Measurements from ENCODE around the gene TGM6. TPM values are rescaled to one million over a fixed set of nuclear protein-coding genes. Genes with fewer than 3 reads are reported as not detected.
A peak's percentile ranks its signal among the peaks of the same experiment; 100 is the strongest.

TGM6 gene
- polyA plus RNA-seq, 3 donors: not detected

GRCh38 chr20:2350606-2351005 is 30.1 kb upstream of the TGM6 start:
- intact Hi-C loops (cut with micrococcal nuclease): no loop called here
- TF ChIP-seq CTCF (IDR thresholded peaks at IDR 0.05): no peak
- H3K36me3 Mint-ChIP-seq: no peaks in the 10 kb centered on the region

GRCh38 chr20:2353231-2353630 is 27.5 kb upstream of the TGM6 start:
- H3K4me3 Mint-ChIP-seq: peak overlapping the region in 1 of 2 donors; percentile 47
- intact Hi-C loops (cut with micrococcal nuclease): no loop called here

More at GRCh38 chr20:2350606-2351005, 30.1 kb upstream of the TGM6 start:
- DNase-seq: no peak
- 94% methylated on average over 4 of the region's 5 CpGs for WGBS (ENCODE audit: insufficient coverage)
- Histone ChIP-seq H3K36me3 (replicated peaks in 1 of 2; ENCODE audit: control insufficient read depth in 1 of 2, insufficient read depth in 2 of 2, low read length in 2 of 2) (no peaks in the 10 kb centered on the region), H3K27ac (ENCODE audit: low read depth in 1 of 2, low read length in 2 of 2) (no peak overlapping the region), H4K20me1 (ENCODE audit: insufficient read depth, low read length) (no peaks in the 10 kb centered on the region), H3K27me3 (ENCODE audit: control insufficient read depth in 2 of 2, insufficient read depth in 2 of 2, low read length in 2 of 2) (peaks cover 13 to 25% of the 10 kb centered on the region in 2 donors), H2AFZ (ENCODE audit: insufficient read depth, low read depth, low read length, poor library complexity, severe bottlenecking) (no peak overlapping the region), H3K4me1 (ENCODE audit: control insufficient read depth in 1 of 2, insufficient read depth in 2 of 2, low read length in 2 of 2) (peaks cover 0 to 9% of the 10 kb centered on the region in 2 donors), H3K9me3 (replicated peaks in 1 of 2; ENCODE audit: control insufficient read depth in 1 of 2, insufficient read depth in 1 of 2, low read length in 2 of 2) (no peaks in the 10 kb centered on the region), H3K79me2 (ENCODE audit: insufficient read depth, low read length) (no peaks in the 10 kb centered on the region), H3K4me2 (replicated peaks; ENCODE audit: extremely low read depth, low read length, poor library complexity, severe bottlenecking) (no peak overlapping the region), H3K9ac (ENCODE audit: insufficient read depth, low read length, poor library complexity, severe bottlenecking) (no peak overlapping the region), H3K4me3 (replicated peaks in 1 of 3; ENCODE audit: low read depth in 2 of 3, low read length in 3 of 3) (no peak overlapping the region)
- H3K27me3 Mint-ChIP-seq (ENCODE audit: low read depth in 3 of 3): peaks cover 31 to 50% (median 39%) of the 10 kb centered on the region in 3 donors
- no peak overlapping the region for H3K4me3 Mint-ChIP-seq
- H3K4me1 Mint-ChIP-seq: peaks cover 15% of the 10 kb centered on the region
- peaks cover 0 to 8% (median 3%) of the 10 kb centered on the region in 7 donors for H3K9me3 Mint-ChIP-seq
- H3K27ac Mint-ChIP-seq: no peak overlapping the region

More at GRCh38 chr20:2353231-2353630, 27.5 kb upstream of the TGM6 start:
- DNase-seq: no peak
- Histone ChIP-seq H3K4me2 (replicated peaks; ENCODE audit: extremely low read depth, low read length, poor library complexity, severe bottlenecking) (no peak overlapping the region), H3K4me1 (ENCODE audit: control insufficient read depth in 1 of 2, insufficient read depth in 2 of 2, low read length in 2 of 2) (peaks cover 0 to 4% of the 10 kb centered on the region in 2 donors), H3K9me3 (replicated peaks in 1 of 2; ENCODE audit: control insufficient read depth in 1 of 2, insufficient read depth in 1 of 2, low read length in 2 of 2) (no peaks in the 10 kb centered on the region), H3K4me3 (replicated peaks in 1 of 3; ENCODE audit: low read depth in 2 of 3, low read length in 3 of 3) (no peak overlapping the region), H3K27me3 (ENCODE audit: control insufficient read depth in 2 of 2, insufficient read depth in 2 of 2, low read length in 2 of 2) (peaks cover 24 to 30% of the 10 kb centered on the region in 2 donors), H4K20me1 (ENCODE audit: insufficient read depth, low read length) (no peaks in the 10 kb centered on the region), H3K27ac (ENCODE audit: low read depth in 1 of 2, low read length in 2 of 2) (no peak overlapping the region), H2AFZ (ENCODE audit: insufficient read depth, low read depth, low read length, poor library complexity, severe bottlenecking) (no peak overlapping the region), H3K9ac (ENCODE audit: insufficient read depth, low read length, poor library complexity, severe bottlenecking) (no peak overlapping the region), H3K36me3 (replicated peaks in 1 of 2; ENCODE audit: control insufficient read depth in 1 of 2, insufficient read depth in 2 of 2, low read length in 2 of 2) (no peaks in the 10 kb centered on the region), H3K79me2 (ENCODE audit: insufficient read depth, low read length) (no peaks in the 10 kb centered on the region)
- peaks cover 9% of the 10 kb centered on the region for H3K4me1 Mint-ChIP-seq
- WGBS (ENCODE audit: insufficient coverage): 92% methylated on average over 2 of the region's 3 CpGs
- H3K36me3 Mint-ChIP-seq: no peaks in the 10 kb centered on the region
- H3K27ac Mint-ChIP-seq: no peak overlapping the region
- H3K9me3 Mint-ChIP-seq: no peaks in the 10 kb centered on the region
- H3K27me3 Mint-ChIP-seq (ENCODE audit: low read depth in 3 of 3): peaks cover 34 to 64% (median 41%) of the 10 kb centered on the region in 3 donors
- no peak for TF ChIP-seq CTCF (IDR thresholded peaks at IDR 0.05)
